Activated CD8-positive, alpha-beta T cell treated with anti-CD3 and anti-CD28 coated beads for 36 hours (primary cell): ENCODE data around the gene CDKL4. TPM values are rescaled to one million over a fixed set of nuclear protein-coding genes. Genes with fewer than 3 reads are reported as not detected.

Source experiments
- ATAC-seq: fragments of 200-7000 bp; cut with Tn5 transposase; one replicate; pipeline ENCODE4 v1.10.0; 2021; ENCODE audit warnings: mild to moderate bottlenecking, moderate library complexity
- CTCF ChIA-PET: fragments of 350-600 bp; sonication (Branson Sonifier 250); formaldehyde crosslinking; loops from one replicate; lab custom pipeline; 2021; ENCODE audit warnings: antibody characterized with exemption; lab: Charles Lee
- POLR2A ChIA-PET: fragments of 350-600 bp; sonication (Branson Sonifier 250); formaldehyde crosslinking; loops from one replicate; lab custom pipeline; 2021; ENCODE audit warnings: antibody characterized with exemption; lab: Charles Lee
- DNase-seq: peaks from one replicate; pipeline ENCODE4 v3.0.0-alpha.2; 2020
- H3K27ac Mint-ChIP-seq: one replicate; pipeline ENCODE4 v1.8.0; 2021; ENCODE audit warnings: mild to moderate bottlenecking, mixed read lengths
- H3K27me3 Mint-ChIP-seq: one replicate; pipeline ENCODE4 v1.8.0; 2021; ENCODE audit warnings: mixed read lengths
- H3K36me3 Mint-ChIP-seq: one replicate; pipeline ENCODE4 v1.8.0; 2021; ENCODE audit warnings: low read depth, mixed read lengths
- H3K4me1 Mint-ChIP-seq: one replicate; pipeline ENCODE4 v1.8.0; 2021; ENCODE audit warnings: low read depth, mixed read lengths
- H3K4me3 Mint-ChIP-seq: one replicate; pipeline ENCODE4 v1.8.0; 2021; ENCODE audit warnings: mild to moderate bottlenecking, moderate library complexity, mixed read lengths
- H3K9me3 Mint-ChIP-seq: one replicate; pipeline ENCODE4 v1.8.0; 2021; ENCODE audit warnings: mixed read lengths
- intact Hi-C: fragments of 100-400 bp; cut with micrococcal nuclease; formaldehyde crosslinking; loops from one replicate; pipeline ENCODE4 v1.10.0; 2022
- total RNA-seq, 2 experiments: library from RNA; stranded (reverse); gene quantifications; one replicate each; pipeline ENCODE4 v1.2.3, GENCODE V29; 2021
- TF ChIP-seq, protein P1 (sequence below): fragments of 200-600 bp; IDR thresholded peaks from one replicate; pipeline ENCODE4 v1.8.0; 2022; ENCODE audit warnings: antibody characterized with exemption, mild to moderate bottlenecking

Gene CDKL4
- total RNA-seq, 2 experiments from 2014 or later: 0.29 TPM; not detected in 1

DNA sequence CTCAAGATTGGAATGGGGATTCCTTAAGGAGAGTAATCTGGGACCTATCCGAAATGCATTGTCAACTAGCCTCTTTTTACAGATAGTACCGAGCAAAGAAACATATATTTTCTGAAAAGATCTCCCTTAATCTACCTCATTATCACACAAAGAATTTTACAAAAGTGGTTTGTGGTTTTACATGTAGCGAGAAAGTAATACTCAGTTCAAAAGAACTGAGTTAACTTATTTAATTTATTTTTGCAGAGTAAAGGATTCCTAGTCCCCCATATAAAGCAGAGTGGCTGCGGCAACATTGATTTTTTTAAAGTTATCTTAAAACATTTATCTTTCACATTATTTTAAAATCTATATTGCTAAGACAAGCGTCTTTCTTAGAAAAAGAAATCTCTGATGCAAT, 107.0 kb downstream of the CDKL4 start:
- Mint-ChIP-seq H3K4me3 (no peak overlapping the region), H3K27me3 (no peaks in the 10 kb centered on the region), H3K9me3 (no peaks in the 10 kb centered on the region), H3K4me1 (peaks cover 37% of the 10 kb centered on the region), H3K36me3 (no peaks in the 10 kb centered on the region), H3K27ac (peak overlapping the region; percentile 69)
- peak; percentile 52 for ATAC-seq
- CTCF ChIA-PET: interaction anchor here (0.7 kb wide), 1 partner anchor 82 kb away, joined by 3 read pairs; no protein-coding TSS in a partner anchor
- DNase-seq: no peak
- POLR2A ChIA-PET: interaction anchor here (0.7 to 1.8 kb wide), 5 partner anchors 12 to 79 kb away, joined by 3 to 9 read pairs (median 3); partner anchors contain the start of gene SOS1
- TF ChIP-seq, protein P1, sequence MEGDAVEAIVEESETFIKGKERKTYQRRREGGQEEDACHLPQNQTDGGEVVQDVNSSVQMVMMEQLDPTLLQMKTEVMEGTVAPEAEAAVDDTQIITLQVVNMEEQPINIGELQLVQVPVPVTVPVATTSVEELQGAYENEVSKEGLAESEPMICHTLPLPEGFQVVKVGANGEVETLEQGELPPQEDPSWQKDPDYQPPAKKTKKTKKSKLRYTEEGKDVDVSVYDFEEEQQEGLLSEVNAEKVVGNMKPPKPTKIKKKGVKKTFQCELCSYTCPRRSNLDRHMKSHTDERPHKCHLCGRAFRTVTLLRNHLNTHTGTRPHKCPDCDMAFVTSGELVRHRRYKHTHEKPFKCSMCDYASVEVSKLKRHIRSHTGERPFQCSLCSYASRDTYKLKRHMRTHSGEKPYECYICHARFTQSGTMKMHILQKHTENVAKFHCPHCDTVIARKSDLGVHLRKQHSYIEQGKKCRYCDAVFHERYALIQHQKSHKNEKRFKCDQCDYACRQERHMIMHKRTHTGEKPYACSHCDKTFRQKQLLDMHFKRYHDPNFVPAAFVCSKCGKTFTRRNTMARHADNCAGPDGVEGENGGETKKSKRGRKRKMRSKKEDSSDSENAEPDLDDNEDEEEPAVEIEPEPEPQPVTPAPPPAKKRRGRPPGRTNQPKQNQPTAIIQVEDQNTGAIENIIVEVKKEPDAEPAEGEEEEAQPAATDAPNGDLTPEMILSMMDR: no peak
- intact Hi-C loops: no loop called here

GRCh38 chr2:39135690-39136259, 108.0 kb downstream of the CDKL4 start:
- peak; percentile 44 for DNase-seq
- Mint-ChIP-seq H3K36me3 (no peaks in the 10 kb centered on the region), H3K4me1 (peaks cover 33% of the 10 kb centered on the region), H3K9me3 (no peaks in the 10 kb centered on the region), H3K4me3 (peak overlapping the region; percentile 1), H3K27ac (peak overlapping the region; percentile 60), H3K27me3 (no peaks in the 10 kb centered on the region)
- TF ChIP-seq, protein P1: no peak
- ChIA-PET POLR2A (interaction anchor here (0.7 to 1.8 kb wide), 5 partner anchors 12 to 80 kb away, joined by 3 to 9 read pairs (median 3); partner anchors contain the start of gene SOS1), CTCF (no interaction called here)
- intact Hi-C loops: no loop called here
- ATAC-seq: peak; percentile 60

GRCh38 chr2:39133215-39133851, 110.4 kb downstream of the CDKL4 start:
- Mint-ChIP-seq H3K4me3 (no peak overlapping the region), H3K27ac (no peak overlapping the region), H3K9me3 (no peaks in the 10 kb centered on the region), H3K36me3 (no peaks in the 10 kb centered on the region), H3K4me1 (peaks cover 37% of the 10 kb centered on the region), H3K27me3 (no peaks in the 10 kb centered on the region)
- CTCF ChIA-PET: interaction anchor here (1.4 to 2.0 kb wide), 3 partner anchors 9 to 95 kb away, joined by 5 to 8 read pairs (median 7); no protein-coding TSS in a partner anchor
- intact Hi-C loops: no loop called here
- DNase-seq (no peak), ATAC-seq (no peak)
- POLR2A ChIA-PET: interaction anchor here (1.7 to 2.0 kb wide), 2 partner anchors 8 to 84 kb away, joined by 5 to 7 read pairs; no protein-coding TSS in a partner anchor
- TF ChIP-seq, protein P1: no peak

GRCh38 chr2:39128919-39129391, 114.8 kb downstream of the CDKL4 start:
- ATAC-seq: peak; percentile 55
- intact Hi-C loops: loop anchor here (1.0 kb wide), 1 partner anchor 88 kb away; no protein-coding TSS in a partner anchor
- DNase-seq: peak; percentile 87
- Mint-ChIP-seq H3K4me3 (peak overlapping the region; percentile 15), H3K36me3 (peaks cover under 1% of the 10 kb centered on the region), H3K9me3 (no peaks in the 10 kb centered on the region), H3K27me3 (no peaks in the 10 kb centered on the region), H3K27ac (peak overlapping the region; percentile 92), H3K4me1 (peaks cover 45% of the 10 kb centered on the region)
- TF ChIP-seq, protein P1: no peak
- POLR2A ChIA-PET: interaction anchor here (0.6 to 3.7 kb wide), 10 partner anchors 8 to 889 kb away, joined by 3 to 24 read pairs (median 4); partner anchors contain the start of gene SOS1
- CTCF ChIA-PET: interaction anchor here (7.7 kb wide), 1 partner anchor 100 kb away, joined by 107 read pairs; no protein-coding TSS in a partner anchor
